SK-N-SH treated with all-trans-retinoic acid at 6 μM for 48 hours (cell line): ENCODE data around the gene LMNTD2.

Source experiments
- ATAC-seq: fragments of 200-7000 bp; cut with Tn5 transposase; 3 replicates; pipeline ENCODE4 v1.9.1; 2020; ENCODE audit warnings: mild to moderate bottlenecking, moderate library complexity
- ARNTL ChIP-seq: fragments of 450-650 bp; formaldehyde crosslinking; IDR thresholded peaks from 2 replicates; pipeline ENCODE4 v1.5.0; 2020; ENCODE audit warnings: low read depth, mild to moderate bottlenecking, moderate library complexity, borderline replicate concordance
- CSDC2 ChIP-seq: fragments of 250-450 bp; sonication (Bioruptor Pico); IDR thresholded peaks from 2 replicates; pipeline ENCODE4 v1.5.0; 2020; ENCODE audit warnings: mild to moderate bottlenecking, moderate library complexity
- ESRRG ChIP-seq: fragments of 250-450 bp; sonication (Bioruptor Pico); IDR thresholded peaks from 2 replicates; pipeline ENCODE4 v1.6.1; 2021; ENCODE audit warnings: mild to moderate bottlenecking
- GLIS3 ChIP-seq: fragments of 250-450 bp; sonication (Bioruptor Pico); IDR thresholded peaks from 2 replicates; pipeline ENCODE4 v1.5.0; 2020; ENCODE audit warnings: mild to moderate bottlenecking, moderate library complexity
- ISL1 ChIP-seq: fragments of 250-450 bp; sonication (Bioruptor Pico); IDR thresholded peaks from 2 replicates; pipeline ENCODE4 v2.1.2; 2022; ENCODE audit warnings: mild to moderate bottlenecking, moderate library complexity
- OSR1 ChIP-seq: fragments of 250-450 bp; sonication (Bioruptor Pico); IDR thresholded peaks from 2 replicates; pipeline ENCODE4 v1.8.0; 2022; ENCODE audit warnings: moderate library complexity, mild to moderate bottlenecking, inconsistent platforms
- PPARA ChIP-seq: fragments of 250-450 bp; sonication (Bioruptor Pico); IDR thresholded peaks from 2 replicates; pipeline ENCODE4 v1.5.0; 2020; ENCODE audit warnings: mild to moderate bottlenecking, borderline replicate concordance
- RARB ChIP-seq: fragments of 250-450 bp; sonication (Bioruptor Pico); IDR thresholded peaks from 2 replicates; pipeline ENCODE4 v1.8.0; 2021; ENCODE audit warnings: mild to moderate bottlenecking, moderate library complexity
- TCF4 ChIP-seq: fragments of 250-450 bp; sonication (Bioruptor Pico); IDR thresholded peaks from 2 replicates; pipeline ENCODE4 v1.8.0; 2021; ENCODE audit warnings: mild to moderate bottlenecking, moderate library complexity, borderline replicate concordance
- ZC3H10 ChIP-seq: fragments of 250-450 bp; sonication (Bioruptor Pico); IDR thresholded peaks from 2 replicates; pipeline ENCODE4 v1.5.1; 2021; ENCODE audit warnings: mild to moderate bottlenecking, moderate library complexity
- ZFP3 ChIP-seq: fragments of 250-450 bp; sonication (Bioruptor Pico); IDR thresholded peaks from 2 replicates; pipeline ENCODE4 v1.5.0; 2020; ENCODE audit warnings: mild to moderate bottlenecking, moderate library complexity
- ZFP30 ChIP-seq: fragments of 450-650 bp; formaldehyde crosslinking; IDR thresholded peaks from 2 replicates; pipeline ENCODE4 v1.5.0; 2022; ENCODE audit warnings: mild to moderate bottlenecking, moderate library complexity
- ZNF565 ChIP-seq: fragments of 450-650 bp; formaldehyde crosslinking; conservative IDR thresholded peaks from 2 replicates; pipeline ENCODE4 v1.5.0; 2020; ENCODE audit warnings: low read depth, mild to moderate bottlenecking, moderate library complexity
- ZNF70 ChIP-seq: fragments of 450-650 bp; formaldehyde crosslinking; IDR thresholded peaks from 2 replicates; pipeline ENCODE4 v1.5.0; 2020; ENCODE audit warnings: mild to moderate bottlenecking, moderate library complexity
- ZNF8 ChIP-seq: fragments of 450-650 bp; formaldehyde crosslinking; IDR thresholded peaks from 2 replicates; pipeline ENCODE4 v1.5.0; 2020; ENCODE audit warnings: mild to moderate bottlenecking, moderate library complexity
- TF ChIP-seq, protein P1 (sequence below): fragments of 250-450 bp; sonication (Bioruptor Pico); IDR thresholded peaks from 2 replicates; pipeline ENCODE4 v1.5.1; 2021; ENCODE audit warnings: mild to moderate bottlenecking, moderate library complexity
- TF ChIP-seq, protein P2 (sequence below): fragments of 250-450 bp; sonication (Bioruptor Pico); IDR thresholded peaks from 2 replicates; pipeline ENCODE4 v1.5.0; 2020; ENCODE audit warnings: mild to moderate bottlenecking, moderate library complexity
- TF ChIP-seq, protein P3 (sequence below): fragments of 250-450 bp; sonication (Bioruptor Pico); IDR thresholded peaks from 2 replicates; pipeline ENCODE4 v1.8.0; 2021; ENCODE audit warnings: low read depth, mild to moderate bottlenecking, moderate library complexity, borderline replicate concordance
- TF ChIP-seq, protein P4 (sequence below): fragments of 250-450 bp; sonication (Bioruptor Pico); IDR thresholded peaks from 2 replicates; pipeline ENCODE4 v1.8.0; 2020; ENCODE audit warnings: mild to moderate bottlenecking, moderate library complexity, borderline replicate concordance

The LMNTD2 gene

DNA sequence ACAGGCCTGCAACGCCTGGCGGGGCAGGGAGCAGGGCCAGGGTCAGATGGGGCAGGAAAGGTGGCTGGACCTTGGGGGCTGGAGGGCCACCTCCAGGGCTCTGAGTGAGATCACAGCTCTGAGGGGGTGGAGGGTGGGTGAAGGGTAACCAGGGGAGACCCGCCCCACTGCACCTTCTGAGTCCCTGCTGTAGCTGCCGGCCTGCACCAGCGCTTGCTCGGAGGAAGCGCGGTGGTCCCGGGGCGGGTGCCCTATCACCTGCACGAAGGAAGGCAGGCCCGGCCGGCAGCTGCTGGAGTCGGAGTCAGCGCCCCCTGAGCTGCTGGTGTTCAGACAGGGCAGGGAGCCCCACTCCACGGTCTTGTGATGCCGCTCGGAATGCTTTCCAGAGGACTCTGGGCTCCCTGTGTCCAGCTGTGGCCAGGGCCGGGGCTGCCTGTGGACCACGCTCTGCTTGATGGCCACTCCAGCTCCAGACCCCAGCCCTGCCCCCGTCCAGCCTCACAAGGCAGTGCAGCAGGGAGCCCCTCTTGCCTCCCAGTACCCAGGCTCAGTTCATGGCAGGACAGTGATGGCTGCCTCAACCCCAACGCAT, 3.8 kb downstream of the LMNTD2 start:
- ATAC-seq = no peak
- TF ChIP-seq, protein P1, sequence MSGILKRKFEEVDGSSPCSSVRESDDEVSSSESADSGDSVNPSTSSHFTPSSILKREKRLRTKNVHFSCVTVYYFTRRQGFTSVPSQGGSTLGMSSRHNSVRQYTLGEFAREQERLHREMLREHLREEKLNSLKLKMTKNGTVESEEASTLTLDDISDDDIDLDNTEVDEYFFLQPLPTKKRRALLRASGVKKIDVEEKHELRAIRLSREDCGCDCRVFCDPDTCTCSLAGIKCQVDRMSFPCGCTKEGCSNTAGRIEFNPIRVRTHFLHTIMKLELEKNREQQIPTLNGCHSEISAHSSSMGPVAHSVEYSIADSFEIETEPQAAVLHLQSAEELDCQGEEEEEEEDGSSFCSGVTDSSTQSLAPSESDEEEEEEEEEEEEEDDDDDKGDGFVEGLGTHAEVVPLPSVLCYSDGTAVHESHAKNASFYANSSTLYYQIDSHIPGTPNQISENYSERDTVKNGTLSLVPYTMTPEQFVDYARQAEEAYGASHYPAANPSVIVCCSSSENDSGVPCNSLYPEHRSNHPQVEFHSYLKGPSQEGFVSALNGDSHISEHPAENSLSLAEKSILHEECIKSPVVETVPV (CRISPR knock-in tag) = no peak
- no peak for TF ChIP-seq TCF4
- no peak for TF ChIP-seq PPARA (CRISPR knock-in tag)
- TF ChIP-seq ESRRG (CRISPR knock-in tag) = no peak
- no peak for TF ChIP-seq ZNF565 (CRISPR knock-in tag)
- no peak for TF ChIP-seq RARB (CRISPR knock-in tag)
- TF ChIP-seq, protein P2, sequence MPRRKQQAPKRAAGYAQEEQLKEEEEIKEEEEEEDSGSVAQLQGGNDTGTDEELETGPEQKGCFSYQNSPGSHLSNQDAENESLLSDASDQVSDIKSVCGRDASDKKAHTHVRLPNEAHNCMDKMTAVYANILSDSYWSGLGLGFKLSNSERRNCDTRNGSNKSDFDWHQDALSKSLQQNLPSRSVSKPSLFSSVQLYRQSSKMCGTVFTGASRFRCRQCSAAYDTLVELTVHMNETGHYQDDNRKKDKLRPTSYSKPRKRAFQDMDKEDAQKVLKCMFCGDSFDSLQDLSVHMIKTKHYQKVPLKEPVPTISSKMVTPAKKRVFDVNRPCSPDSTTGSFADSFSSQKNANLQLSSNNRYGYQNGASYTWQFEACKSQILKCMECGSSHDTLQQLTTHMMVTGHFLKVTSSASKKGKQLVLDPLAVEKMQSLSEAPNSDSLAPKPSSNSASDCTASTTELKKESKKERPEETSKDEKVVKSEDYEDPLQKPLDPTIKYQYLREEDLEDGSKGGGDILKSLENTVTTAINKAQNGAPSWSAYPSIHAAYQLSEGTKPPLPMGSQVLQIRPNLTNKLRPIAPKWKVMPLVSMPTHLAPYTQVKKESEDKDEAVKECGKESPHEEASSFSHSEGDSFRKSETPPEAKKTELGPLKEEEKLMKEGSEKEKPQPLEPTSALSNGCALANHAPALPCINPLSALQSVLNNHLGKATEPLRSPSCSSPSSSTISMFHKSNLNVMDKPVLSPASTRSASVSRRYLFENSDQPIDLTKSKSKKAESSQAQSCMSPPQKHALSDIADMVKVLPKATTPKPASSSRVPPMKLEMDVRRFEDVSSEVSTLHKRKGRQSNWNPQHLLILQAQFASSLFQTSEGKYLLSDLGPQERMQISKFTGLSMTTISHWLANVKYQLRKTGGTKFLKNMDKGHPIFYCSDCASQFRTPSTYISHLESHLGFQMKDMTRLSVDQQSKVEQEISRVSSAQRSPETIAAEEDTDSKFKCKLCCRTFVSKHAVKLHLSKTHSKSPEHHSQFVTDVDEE (CRISPR knock-in tag) = no peak
- no peak for TF ChIP-seq OSR1
- no peak for TF ChIP-seq ZC3H10 (CRISPR knock-in tag)
- no peak for TF ChIP-seq ZNF8
- no peak for TF ChIP-seq ISL1 (CRISPR knock-in tag)
- TF ChIP-seq ARNTL (CRISPR knock-in tag) = no peak
- no peak for TF ChIP-seq ZFP30
- no peak for TF ChIP-seq ZNF70
- TF ChIP-seq, protein P3, sequence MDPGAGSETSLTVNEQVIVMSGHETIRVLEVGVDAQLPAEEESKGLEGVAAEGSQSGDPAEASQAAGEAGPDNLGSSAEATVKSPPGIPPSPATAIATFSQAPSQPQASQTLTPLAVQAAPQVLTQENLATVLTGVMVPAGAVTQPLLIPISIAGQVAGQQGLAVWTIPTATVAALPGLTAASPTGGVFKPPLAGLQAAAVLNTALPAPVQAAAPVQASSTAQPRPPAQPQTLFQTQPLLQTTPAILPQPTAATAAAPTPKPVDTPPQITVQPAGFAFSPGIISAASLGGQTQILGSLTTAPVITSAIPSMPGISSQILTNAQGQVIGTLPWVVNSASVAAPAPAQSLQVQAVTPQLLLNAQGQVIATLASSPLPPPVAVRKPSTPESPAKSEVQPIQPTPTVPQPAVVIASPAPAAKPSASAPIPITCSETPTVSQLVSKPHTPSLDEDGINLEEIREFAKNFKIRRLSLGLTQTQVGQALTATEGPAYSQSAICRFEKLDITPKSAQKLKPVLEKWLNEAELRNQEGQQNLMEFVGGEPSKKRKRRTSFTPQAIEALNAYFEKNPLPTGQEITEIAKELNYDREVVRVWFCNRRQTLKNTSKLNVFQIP = no peak
- no peak for TF ChIP-seq GLIS3 (CRISPR knock-in tag)
- no peak for TF ChIP-seq CSDC2 (CRISPR knock-in tag)
- no peak for TF ChIP-seq ZFP3
- TF ChIP-seq, protein P4, sequence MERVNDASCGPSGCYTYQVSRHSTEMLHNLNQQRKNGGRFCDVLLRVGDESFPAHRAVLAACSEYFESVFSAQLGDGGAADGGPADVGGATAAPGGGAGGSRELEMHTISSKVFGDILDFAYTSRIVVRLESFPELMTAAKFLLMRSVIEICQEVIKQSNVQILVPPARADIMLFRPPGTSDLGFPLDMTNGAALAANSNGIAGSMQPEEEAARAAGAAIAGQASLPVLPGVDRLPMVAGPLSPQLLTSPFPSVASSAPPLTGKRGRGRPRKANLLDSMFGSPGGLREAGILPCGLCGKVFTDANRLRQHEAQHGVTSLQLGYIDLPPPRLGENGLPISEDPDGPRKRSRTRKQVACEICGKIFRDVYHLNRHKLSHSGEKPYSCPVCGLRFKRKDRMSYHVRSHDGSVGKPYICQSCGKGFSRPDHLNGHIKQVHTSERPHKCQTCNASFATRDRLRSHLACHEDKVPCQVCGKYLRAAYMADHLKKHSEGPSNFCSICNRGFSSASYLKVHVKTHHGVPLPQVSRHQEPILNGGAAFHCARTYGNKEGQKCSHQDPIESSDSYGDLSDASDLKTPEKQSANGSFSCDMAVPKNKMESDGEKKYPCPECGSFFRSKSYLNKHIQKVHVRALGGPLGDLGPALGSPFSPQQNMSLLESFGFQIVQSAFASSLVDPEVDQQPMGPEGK = no peak

DNA sequence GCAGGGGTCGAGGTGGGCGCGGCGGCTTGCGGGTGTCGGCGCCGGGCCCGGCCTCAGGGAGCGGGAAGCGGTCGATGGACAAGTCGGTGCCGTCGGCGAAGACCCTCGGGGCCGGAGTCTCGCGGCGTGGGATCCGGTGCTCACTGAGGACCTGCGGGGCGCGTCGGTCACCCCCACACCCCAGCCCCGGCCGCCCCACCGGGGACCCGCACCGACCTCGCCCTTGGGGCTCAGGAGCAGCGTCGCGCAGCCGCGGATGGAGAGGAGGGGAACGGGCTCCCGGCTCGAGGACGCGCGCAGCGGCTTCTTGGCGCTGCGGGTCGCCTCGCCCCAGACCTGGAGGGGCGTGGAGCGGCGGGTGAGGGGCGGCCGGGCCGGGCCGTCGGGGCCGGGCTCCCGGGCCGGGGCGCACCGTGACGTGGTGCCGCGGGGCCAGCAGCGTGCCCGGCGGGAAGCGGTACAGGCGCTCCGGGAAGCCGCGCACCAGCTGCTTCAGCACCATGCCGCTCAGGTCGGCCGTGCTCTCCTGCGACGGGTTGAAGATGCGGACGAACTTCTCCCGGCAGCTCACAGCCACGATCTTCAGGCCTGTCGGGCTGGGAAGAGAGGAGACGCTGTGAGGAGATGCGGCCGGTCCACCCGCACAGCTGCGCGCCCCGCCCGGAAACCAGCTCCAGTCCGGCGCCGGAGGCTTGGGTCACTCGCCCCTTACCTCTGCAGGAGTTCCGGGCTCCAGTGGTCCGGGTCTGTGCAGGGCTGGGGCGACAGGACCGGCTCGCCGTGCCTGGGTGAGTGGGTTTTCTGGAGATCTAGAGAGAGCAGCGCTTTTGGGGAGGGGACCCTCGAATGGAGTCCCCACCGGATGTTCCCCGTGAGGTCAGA, 4.5 kb downstream of the LMNTD2 start:
- TF ChIP-seq, protein P3 = no peak
- TF ChIP-seq ZNF565 (CRISPR knock-in tag) (no peak), ISL1 (CRISPR knock-in tag) (no peak), OSR1 (no peak), ARNTL (CRISPR knock-in tag) (no peak), ESRRG (CRISPR knock-in tag) (no peak)
- TF ChIP-seq, protein P1 (CRISPR knock-in tag) = no peak
- no peak for ATAC-seq
